GM12878 (cell line): Measurements from ENCODE around the gene AIRE. TPM values are rescaled to one million over a fixed set of nuclear protein-coding genes. Genes with fewer than 3 reads are reported as not detected.
A peak's percentile ranks its signal among the peaks of the same experiment; 100 is the strongest.

Experiments used
- ATAC-seq: fragments of 200-7000 bp; cut with Tn5 transposase; 3 replicates; pipeline ENCODE4 v1.9.1; 2020; ENCODE audit warnings: mild to moderate bottlenecking, moderate library complexity
- BruUV-seq: library from RNA; stranded (reverse); fragments of 400-500 nt; replicated peaks from 2 replicates; lab custom pipeline; 2021; lab: Mats Ljungman, UMichigan
- CTCF ChIA-PET: fragments of 300-600 bp; sonication (Branson Sonifier 250); formaldehyde crosslinking; extraction: SDS; loops from one replicate; lab custom pipeline; 2021; ENCODE audit warnings: inconsistent platforms; lab: Yijun Ruan, JAX
- POLR2A ChIA-PET: fragments of 350-600 bp; formaldehyde crosslinking; extraction: SDS; loops from one replicate; lab custom pipeline; 2021; ENCODE audit warnings: inconsistent platforms; lab: Charles Lee
- RAD21 ChIA-PET: fragments of 300-600 bp; sonication (Branson Sonifier 250); formaldehyde crosslinking; loops from one replicate; lab custom pipeline; 2023; ENCODE audit warnings: antibody characterized with exemption; ENCODE audit not compliant: unreplicated experiment; lab: Charles Lee
- SMC1A ChIA-PET: fragments of 300-600 bp; sonication (Branson Sonifier 250); formaldehyde crosslinking; loops from one replicate; lab custom pipeline; 2023; ENCODE audit not compliant: unreplicated experiment, uncharacterized antibody; lab: Charles Lee
- DNase-seq: peaks from one replicate; pipeline ENCODE4 v3.0.0-alpha.2; 2011; ENCODE audit warnings: low read depth, low spot score
- FAIRE-seq: peaks from 3 replicates; lab custom pipeline; 2011; peaks lifted over from hg19 to GRCh38; lab: Jason Lieb, UNC
- H2AFZ ChIP-seq: 2 replicates; pipeline ENCODE4 v1.6.0; 2011; ENCODE audit warnings: low read depth, low read length, control low read depth; ENCODE audit not compliant: control insufficient read depth
- H3K27ac ChIP-seq: 2 replicates; pipeline ENCODE4 v1.5.1; 2011; ENCODE audit warnings: control low read depth; ENCODE audit not compliant: control insufficient read depth, insufficient read depth
- H3K27me3 ChIP-seq, 2 experiments: replicated peaks in 1 of 2; 2 replicates each; pipeline versions ENCODE4 v1.6.0 to v1.6.1; 2011; ENCODE audit warnings: low read length in 1 of 2; ENCODE audit not compliant: control insufficient read depth in 2 of 2, insufficient read depth in 2 of 2
- H3K36me3 ChIP-seq, 2 experiments: 2 replicates each; pipeline ENCODE4 v1.5.1; 2011; ENCODE audit warnings: low read length in 1 of 2; ENCODE audit not compliant: control insufficient read depth in 2 of 2, insufficient read depth in 2 of 2
- H3K4me1 ChIP-seq: 2 replicates; pipeline ENCODE4 v1.6.1; 2011; ENCODE audit warnings: mild to moderate bottlenecking, low read length, moderate library complexity, mixed read lengths; ENCODE audit not compliant: control insufficient read depth, insufficient read depth
- H3K4me2 ChIP-seq: 2 replicates; pipeline ENCODE4 v1.6.0; 2011; ENCODE audit warnings: control low read depth; ENCODE audit not compliant: control insufficient read depth, insufficient read depth
- H3K4me3 ChIP-seq: fragments of 200-600 bp; sonication (generic); 2 replicates; pipeline ENCODE4 v1.5.1; 2016
- H3K79me2 ChIP-seq: 2 replicates; pipeline ENCODE4 v1.6.0; 2011; ENCODE audit warnings: low read length; ENCODE audit not compliant: control insufficient read depth, insufficient read depth
- H3K9ac ChIP-seq: 2 replicates; pipeline ENCODE4 v1.8.0; 2011; ENCODE audit warnings: low read length, control low read depth, mixed read lengths; ENCODE audit not compliant: control insufficient read depth, insufficient read depth
- H3K9me3 ChIP-seq: replicated peaks from 3 replicates; pipeline ENCODE4 v1.5.1; 2011; ENCODE audit warnings: mild to moderate bottlenecking, low read length; ENCODE audit not compliant: control insufficient read depth, insufficient read depth
- H4K20me1 ChIP-seq: 2 replicates; pipeline ENCODE4 v1.6.0; 2011; ENCODE audit not compliant: control insufficient read depth, insufficient read depth
- RAD51 ChIP-seq: fragments of 450-650 bp; IDR thresholded peaks from 2 replicates; pipeline ENCODE4 v1.6.1; 2016; ENCODE audit warnings: moderate library complexity, mild to moderate bottlenecking, inconsistent platforms
- SPI1 ChIP-seq: IDR thresholded peaks from 2 replicates; pipeline ENCODE4 v1.6.1; 2011; ENCODE audit warnings: low read depth, mild to moderate bottlenecking, low read length, moderate library complexity, borderline replicate concordance; ENCODE audit not compliant: insufficient read depth
- WGBS: methylation state at CpG from one replicate; pipeline ENCODE4 v1.1.6; 2016; ENCODE audit warnings: low lambda C conversion rate; ENCODE audit not compliant: insufficient replicate concordance, insufficient coverage; ENCODE audit errors: missing lambda C conversion rate; 5-methylcytosine and 5-hydroxymethylcytosine counted together
- in situ Hi-C: fragments of 300-500 bp; cut with MboI; formaldehyde crosslinking; loops from 9 replicates; pipeline ENCODE4 v1.14.3; 2018; ENCODE audit warnings: mixed read lengths
- intact Hi-C: fragments of 100-400 bp; cut with micrococcal nuclease; formaldehyde crosslinking; loops from one replicate; pipeline ENCODE4 v1.14.2; 2022; ENCODE audit not compliant: unreplicated experiment
- polyA plus RNA-seq, 11 experiments: library from polyadenylated mRNA; depleted of rRNA in 4 of 11; unstranded in 6 of 11; stranded (reverse) in 5 of 11; fragments of >200 nt; fragmentation: Nextera tagmentation in 4 of 11; fragmentation: Illumina TruSeq in 1 of 11; extraction: Ambion mirVana in 4 of 11; extraction: Trizol in 1 of 11; gene quantifications; 1 replicate in 1 of 11; 2 replicates in 10 of 11; pipeline versions ENCODE4 v1.2.1 to v1.2.3, GENCODE V29; 2011 to 2016; ENCODE audit warnings: inconsistent platforms in 2 of 11, missing spikeins in 2 of 11, low read depth in 1 of 11
- total RNA-seq, 4 experiments: library from RNA; depleted of rRNA in 3 of 4; stranded (reverse); fragments of >200 nt in 3 of 4; fragmentation: Illumina TruSeq in 1 of 4; extraction: Trizol in 1 of 4; gene quantifications; 2 replicates each; pipeline versions ENCODE4 v1.2.1 to v1.2.3, GENCODE V29; 2013 to 2021
- TF ChIP-seq, protein P1 (sequence below): fragments of 450-650 bp; IDR thresholded peaks from 2 replicates; pipeline ENCODE4 v1.6.1; 2017; ENCODE audit warnings: mild to moderate bottlenecking, moderate library complexity
- TF ChIP-seq, protein P2 (sequence below): IDR thresholded peaks from 2 replicates; pipeline ENCODE4 v1.6.1; 2012; ENCODE audit warnings: mild to moderate bottlenecking, low read depth, low read length

Gene AIRE
- total and polyA plus RNA-seq, 10 of the 15 experiments (the other 5 are each of a cell fraction or from before 2014, with no cell fraction given), result 0.05 to 0.10 TPM; not detected in 8

DNA sequence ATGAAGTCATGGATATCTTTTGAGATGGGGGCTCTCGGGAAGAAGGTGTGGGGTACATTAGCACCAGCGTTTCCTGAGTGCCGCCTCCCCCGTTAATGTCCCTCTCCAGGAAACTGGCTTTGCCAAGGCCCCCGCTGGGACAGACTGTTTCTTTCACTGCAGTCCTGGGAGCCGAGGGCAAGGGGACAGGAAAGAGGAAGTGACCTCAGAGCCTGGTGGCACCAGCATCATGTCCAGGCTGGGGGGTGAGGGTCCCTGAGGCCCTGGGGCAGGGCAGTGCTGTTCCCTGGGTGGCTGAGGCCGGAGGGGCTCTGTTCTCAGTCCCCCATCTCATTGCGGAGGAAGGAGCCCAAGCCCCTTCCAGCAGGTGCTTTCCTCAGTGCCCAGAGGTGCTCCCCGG is 20.0 kb downstream of the AIRE start:
- Histone ChIP-seq H3K9me3 (no peaks in the 10 kb centered on the region), H4K20me1 (no peaks in the 10 kb centered on the region; the same call in 1 of the 2 replicates), H3K4me1 (peaks cover 11% of the 10 kb centered on the region), H3K36me3 (peaks cover 0 to 9% of the 10 kb centered on the region in 2 experiments; a peak in 3 of 4 replicates), H3K27ac (no peak overlapping the region), H3K4me2 (no peak overlapping the region), H3K79me2 (peaks cover 48% of the 10 kb centered on the region), H3K27me3 (no peaks in the 10 kb centered on the region), H3K4me3 (no peak overlapping the region), H3K9ac (no peak overlapping the region; the same call in 1 of the 2 replicates), H2AFZ (no peak overlapping the region)
- FAIRE-seq, result no peak
- in situ Hi-C loops, result no loop called here
- POLR2A ChIA-PET, result no interaction called here
- 75% methylated on average over 9 of the region's 9 CpGs for WGBS
- SMC1A ChIA-PET, result interaction anchor here (1.1 kb wide), 1 partner anchor 174 kb away, joined by 3 read pairs; no protein-coding TSS in a partner anchor
- no peak for DNase-seq
- intact Hi-C loops, result no loop called here
- CTCF ChIA-PET, result interaction anchor here (1.5 kb wide), 1 partner anchor 10 kb away, joined by 3 read pairs; no protein-coding TSS in a partner anchor
- BruUV-seq, result no TSS peak
- RAD21 ChIA-PET, result interaction anchor here (2.0 kb wide), 1 partner anchor 10 kb away, joined by 9 read pairs; no protein-coding TSS in a partner anchor
- no peak for ATAC-seq
- peak; percentile 57; the same call in 1 of the 2 replicates for TF ChIP-seq SPI1
- TF ChIP-seq, protein P1, sequence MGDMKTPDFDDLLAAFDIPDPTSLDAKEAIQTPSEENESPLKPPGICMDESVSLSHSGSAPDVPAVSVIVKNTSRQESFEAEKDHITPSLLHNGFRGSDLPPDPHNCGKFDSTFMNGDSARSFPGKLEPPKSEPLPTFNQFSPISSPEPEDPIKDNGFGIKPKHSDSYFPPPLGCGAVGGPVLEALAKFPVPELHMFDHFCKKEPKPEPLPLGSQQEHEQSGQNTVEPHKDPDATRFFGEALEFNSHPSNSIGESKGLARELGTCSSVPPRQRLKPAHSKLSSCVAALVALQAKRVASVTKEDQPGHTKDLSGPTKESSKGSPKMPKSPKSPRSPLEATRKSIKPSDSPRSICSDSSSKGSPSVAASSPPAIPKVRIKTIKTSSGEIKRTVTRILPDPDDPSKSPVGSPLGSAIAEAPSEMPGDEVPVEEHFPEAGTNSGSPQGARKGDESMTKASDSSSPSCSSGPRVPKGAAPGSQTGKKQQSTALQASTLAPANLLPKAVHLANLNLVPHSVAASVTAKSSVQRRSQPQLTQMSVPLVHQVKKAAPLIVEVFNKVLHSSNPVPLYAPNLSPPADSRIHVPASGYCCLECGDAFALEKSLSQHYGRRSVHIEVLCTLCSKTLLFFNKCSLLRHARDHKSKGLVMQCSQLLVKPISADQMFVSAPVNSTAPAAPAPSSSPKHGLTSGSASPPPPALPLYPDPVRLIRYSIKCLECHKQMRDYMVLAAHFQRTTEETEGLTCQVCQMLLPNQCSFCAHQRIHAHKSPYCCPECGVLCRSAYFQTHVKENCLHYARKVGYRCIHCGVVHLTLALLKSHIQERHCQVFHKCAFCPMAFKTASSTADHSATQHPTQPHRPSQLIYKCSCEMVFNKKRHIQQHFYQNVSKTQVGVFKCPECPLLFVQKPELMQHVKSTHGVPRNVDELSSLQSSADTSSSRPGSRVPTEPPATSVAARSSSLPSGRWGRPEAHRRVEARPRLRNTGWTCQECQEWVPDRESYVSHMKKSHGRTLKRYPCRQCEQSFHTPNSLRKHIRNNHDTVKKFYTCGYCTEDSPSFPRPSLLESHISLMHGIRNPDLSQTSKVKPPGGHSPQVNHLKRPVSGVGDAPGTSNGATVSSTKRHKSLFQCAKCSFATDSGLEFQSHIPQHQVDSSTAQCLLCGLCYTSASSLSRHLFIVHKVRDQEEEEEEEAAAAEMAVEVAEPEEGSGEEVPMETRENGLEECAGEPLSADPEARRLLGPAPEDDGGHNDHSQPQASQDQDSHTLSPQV, result no peak
- TF ChIP-seq RAD51, result no peak
- TF ChIP-seq, protein P2, sequence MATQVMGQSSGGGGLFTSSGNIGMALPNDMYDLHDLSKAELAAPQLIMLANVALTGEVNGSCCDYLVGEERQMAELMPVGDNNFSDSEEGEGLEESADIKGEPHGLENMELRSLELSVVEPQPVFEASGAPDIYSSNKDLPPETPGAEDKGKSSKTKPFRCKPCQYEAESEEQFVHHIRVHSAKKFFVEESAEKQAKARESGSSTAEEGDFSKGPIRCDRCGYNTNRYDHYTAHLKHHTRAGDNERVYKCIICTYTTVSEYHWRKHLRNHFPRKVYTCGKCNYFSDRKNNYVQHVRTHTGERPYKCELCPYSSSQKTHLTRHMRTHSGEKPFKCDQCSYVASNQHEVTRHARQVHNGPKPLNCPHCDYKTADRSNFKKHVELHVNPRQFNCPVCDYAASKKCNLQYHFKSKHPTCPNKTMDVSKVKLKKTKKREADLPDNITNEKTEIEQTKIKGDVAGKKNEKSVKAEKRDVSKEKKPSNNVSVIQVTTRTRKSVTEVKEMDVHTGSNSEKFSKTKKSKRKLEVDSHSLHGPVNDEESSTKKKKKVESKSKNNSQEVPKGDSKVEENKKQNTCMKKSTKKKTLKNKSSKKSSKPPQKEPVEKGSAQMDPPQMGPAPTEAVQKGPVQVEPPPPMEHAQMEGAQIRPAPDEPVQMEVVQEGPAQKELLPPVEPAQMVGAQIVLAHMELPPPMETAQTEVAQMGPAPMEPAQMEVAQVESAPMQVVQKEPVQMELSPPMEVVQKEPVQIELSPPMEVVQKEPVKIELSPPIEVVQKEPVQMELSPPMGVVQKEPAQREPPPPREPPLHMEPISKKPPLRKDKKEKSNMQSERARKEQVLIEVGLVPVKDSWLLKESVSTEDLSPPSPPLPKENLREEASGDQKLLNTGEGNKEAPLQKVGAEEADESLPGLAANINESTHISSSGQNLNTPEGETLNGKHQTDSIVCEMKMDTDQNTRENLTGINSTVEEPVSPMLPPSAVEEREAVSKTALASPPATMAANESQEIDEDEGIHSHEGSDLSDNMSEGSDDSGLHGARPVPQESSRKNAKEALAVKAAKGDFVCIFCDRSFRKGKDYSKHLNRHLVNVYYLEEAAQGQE, result no peak
